Caco-2 (cell line): ENCODE measurements around the gene LENG8. TPM values are rescaled to one million over a fixed set of nuclear protein-coding genes. Genes with fewer than 3 reads are reported as not detected.

Experiments used
- BruUV-seq: library from RNA; stranded (reverse); fragments of 400-500 nt; replicated peaks from 2 replicates; lab custom pipeline; 2021; lab: Mats Ljungman, UMichigan
- CTCF ChIA-PET: fragments of 300-600 bp; sonication (Branson Sonifier 250); formaldehyde crosslinking; loops from one replicate; lab custom pipeline; 2022; ENCODE audit warnings: antibody characterized with exemption; lab: Charles Lee
- POLR2A ChIA-PET: fragments of 300-600 bp; sonication (Branson Sonifier 250); formaldehyde crosslinking; loops from one replicate; lab custom pipeline; 2022; ENCODE audit warnings: antibody characterized with exemption; lab: Charles Lee
- DNase-seq, 2 experiments: peaks; one replicate each; pipeline versions ENCODE4 v3.0.0 to v3.0.0-alpha.2; 2020 to 2022
- H3K27me3 ChIP-seq: replicated peaks from 2 replicates; pipeline ENCODE4 v1.6.0; 2011; ENCODE audit warnings: low read length; ENCODE audit not compliant: control insufficient read depth, insufficient read depth
- H3K36me3 ChIP-seq: 2 replicates; pipeline ENCODE4 v1.5.1; 2011; ENCODE audit warnings: low read length; ENCODE audit not compliant: control insufficient read depth, insufficient read depth
- H3K4me1 ChIP-seq: fragments of 250-450 bp; sonication (Bioruptor Pico); 2 replicates; pipeline ENCODE4 v1.5.1; 2020; ENCODE audit warnings: mild to moderate bottlenecking
- H3K4me3 ChIP-seq: 2 replicates; pipeline ENCODE4 v1.5.1; 2011; ENCODE audit warnings: low read depth, mild to moderate bottlenecking, control low read depth, low read length
- H3K9me3 ChIP-seq: fragments of 250-450 bp; sonication (Bioruptor Pico); 2 replicates; pipeline ENCODE4 v1.5.1; 2020; ENCODE audit warnings: mild to moderate bottlenecking, moderate library complexity
- H3K27ac Mint-ChIP-seq: one replicate; pipeline ENCODE4 v1.8.0; 2022; ENCODE audit warnings: mixed read lengths; ENCODE audit not compliant: unreplicated experiment
- H3K27me3 Mint-ChIP-seq: one replicate; pipeline ENCODE4 v1.8.0; 2022; ENCODE audit warnings: mixed read lengths; ENCODE audit not compliant: insufficient read depth, unreplicated experiment
- H3K36me3 Mint-ChIP-seq: one replicate; pipeline ENCODE4 v1.8.0; 2022; ENCODE audit warnings: mild to moderate bottlenecking, mixed read lengths; ENCODE audit not compliant: insufficient read depth, unreplicated experiment
- H3K4me1 Mint-ChIP-seq: one replicate; pipeline ENCODE4 v1.8.0; 2022; ENCODE audit warnings: low read depth, mixed read lengths; ENCODE audit not compliant: unreplicated experiment
- H3K4me3 Mint-ChIP-seq: one replicate; pipeline ENCODE4 v1.8.0; 2022; ENCODE audit warnings: mild to moderate bottlenecking, moderate library complexity, mixed read lengths; ENCODE audit not compliant: unreplicated experiment
- H3K9me3 Mint-ChIP-seq: one replicate; pipeline ENCODE4 v1.8.0; 2022; ENCODE audit warnings: mixed read lengths; ENCODE audit not compliant: unreplicated experiment
- intact Hi-C: fragments of 100-400 bp; cut with micrococcal nuclease; formaldehyde crosslinking; loops from one replicate; pipeline ENCODE4 v1.10.0; 2022; ENCODE audit not compliant: unreplicated experiment
- total RNA-seq: library from RNA; stranded (reverse); gene quantifications from 2 replicates; pipeline ENCODE4 v1.2.3, GENCODE V29; 2022
- TF ChIP-seq, protein P1 (sequence below), 2 experiments: fragments of 200-600 bp in 1 of 2; IDR thresholded peaks; 1 replicate in 1 of 2; 2 replicates in 1 of 2; pipeline versions ENCODE4 v1.5.1 to v1.8.0; 2011 to 2022; ENCODE audit warnings: antibody characterized with exemption in 1 of 2, control low read depth in 1 of 2, inconsistent platforms in 1 of 2, low read depth in 1 of 2, low read length in 1 of 2, mild to moderate bottlenecking in 1 of 2, moderate library complexity in 1 of 2; ENCODE audit not compliant: insufficient read depth in 1 of 2, severe bottlenecking in 1 of 2, unreplicated experiment in 1 of 2

The LENG8 gene
- total RNA-seq, 1 experiment from 2014 or later, result 143 TPM

DNA sequence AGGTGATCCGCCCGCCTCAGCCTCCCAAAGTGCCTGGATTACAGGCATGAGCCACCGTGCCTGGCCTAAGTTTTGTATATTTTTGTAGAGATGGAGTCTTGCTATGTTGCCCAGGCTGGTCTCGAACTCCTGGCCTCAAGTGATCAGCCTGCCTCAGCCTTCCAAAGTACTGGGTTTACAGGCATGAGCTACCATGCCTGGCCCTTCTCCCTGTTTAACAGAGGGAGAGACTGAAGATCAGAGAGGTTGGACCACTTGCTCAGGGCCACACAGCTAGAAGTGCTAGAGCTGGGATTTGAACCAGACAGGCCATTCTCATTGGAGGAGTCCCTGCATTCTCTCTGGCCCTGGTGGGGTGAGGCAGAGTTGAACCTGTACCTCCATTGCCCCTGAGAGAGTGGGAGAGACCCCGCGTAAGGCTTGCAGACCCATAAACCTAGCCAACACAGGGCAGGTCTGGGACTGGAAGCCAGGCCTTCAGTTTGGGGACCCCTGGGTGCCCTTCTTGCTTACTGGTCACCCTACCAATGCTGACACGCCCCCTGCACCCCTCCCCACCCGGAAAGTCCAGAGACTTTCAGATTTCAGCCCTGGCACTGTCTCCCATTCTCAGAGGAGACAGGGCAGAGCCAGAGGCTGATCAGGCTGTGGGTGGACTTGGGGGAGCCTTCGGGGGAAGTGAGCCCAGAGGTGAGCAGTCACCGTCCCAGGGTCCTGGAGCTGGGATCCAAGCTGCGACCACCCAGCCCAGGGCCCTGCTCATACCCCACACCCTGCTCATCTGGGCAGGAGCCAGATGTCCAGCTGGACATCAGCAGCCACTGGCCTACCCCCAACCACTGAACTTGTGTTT, 20.4 kb upstream of the LENG8 start:
- H3K9me3 ChIP-seq, result no peaks in the 10 kb centered on the region
- TF ChIP-seq, protein P1, sequence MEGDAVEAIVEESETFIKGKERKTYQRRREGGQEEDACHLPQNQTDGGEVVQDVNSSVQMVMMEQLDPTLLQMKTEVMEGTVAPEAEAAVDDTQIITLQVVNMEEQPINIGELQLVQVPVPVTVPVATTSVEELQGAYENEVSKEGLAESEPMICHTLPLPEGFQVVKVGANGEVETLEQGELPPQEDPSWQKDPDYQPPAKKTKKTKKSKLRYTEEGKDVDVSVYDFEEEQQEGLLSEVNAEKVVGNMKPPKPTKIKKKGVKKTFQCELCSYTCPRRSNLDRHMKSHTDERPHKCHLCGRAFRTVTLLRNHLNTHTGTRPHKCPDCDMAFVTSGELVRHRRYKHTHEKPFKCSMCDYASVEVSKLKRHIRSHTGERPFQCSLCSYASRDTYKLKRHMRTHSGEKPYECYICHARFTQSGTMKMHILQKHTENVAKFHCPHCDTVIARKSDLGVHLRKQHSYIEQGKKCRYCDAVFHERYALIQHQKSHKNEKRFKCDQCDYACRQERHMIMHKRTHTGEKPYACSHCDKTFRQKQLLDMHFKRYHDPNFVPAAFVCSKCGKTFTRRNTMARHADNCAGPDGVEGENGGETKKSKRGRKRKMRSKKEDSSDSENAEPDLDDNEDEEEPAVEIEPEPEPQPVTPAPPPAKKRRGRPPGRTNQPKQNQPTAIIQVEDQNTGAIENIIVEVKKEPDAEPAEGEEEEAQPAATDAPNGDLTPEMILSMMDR (IDR thresholded peaks at IDR 0.05; ENCODE audit: insufficient read depth in 1 of 2, low read depth in 1 of 2, low read length in 1 of 2, severe bottlenecking in 1 of 2, unreplicated experiment in 1 of 2), result no peak
- no peaks in the 10 kb centered on the region for H3K9me3 Mint-ChIP-seq
- peaks cover 34% of the 10 kb centered on the region for H3K36me3 Mint-ChIP-seq
- no peaks in the 10 kb centered on the region for H3K36me3 ChIP-seq
- H3K4me3 ChIP-seq, result no peak overlapping the region
- H3K4me1 Mint-ChIP-seq, result peaks cover 9% of the 10 kb centered on the region
- peaks cover 9% of the 10 kb centered on the region for H3K27me3 Mint-ChIP-seq
- no peaks in the 10 kb centered on the region for H3K27me3 ChIP-seq
- no TSS peak for BruUV-seq
- CTCF ChIA-PET, result no interaction called here
- no peak overlapping the region for H3K4me3 Mint-ChIP-seq
- intact Hi-C loops, result no loop called here
- POLR2A ChIA-PET, result no interaction called here
- H3K27ac Mint-ChIP-seq, result peak overlapping the region; percentile 24
- no peak for DNase-seq
- no peaks in the 10 kb centered on the region; the same call in 1 of the 2 replicates for H3K4me1 ChIP-seq

DNA sequence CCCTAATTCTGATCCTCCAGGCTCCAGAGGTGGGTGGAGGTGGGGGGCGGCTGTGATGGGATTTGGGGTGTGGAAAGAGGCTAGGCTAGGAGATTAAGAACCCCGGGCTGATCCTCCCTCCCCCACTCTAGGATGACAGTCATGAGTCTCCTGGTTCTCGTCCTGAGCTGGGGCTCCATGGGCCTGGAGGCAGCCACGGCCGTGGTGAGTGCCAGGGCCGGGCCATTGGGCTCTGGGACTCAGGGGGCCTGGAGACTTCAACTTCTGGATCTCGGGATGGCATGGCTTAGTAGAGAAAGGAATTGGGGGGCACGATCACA, 19.9 kb upstream of the LENG8 start:
- no peaks in the 10 kb centered on the region; the same call in 1 of the 2 replicates for H3K4me1 ChIP-seq
- TF ChIP-seq, protein P1 (IDR thresholded peaks at IDR 0.05; ENCODE audit: insufficient read depth in 1 of 2, low read depth in 1 of 2, low read length in 1 of 2, severe bottlenecking in 1 of 2, unreplicated experiment in 1 of 2), result no peak
- no peaks in the 10 kb centered on the region for H3K27me3 ChIP-seq
- no peak overlapping the region for H3K4me3 Mint-ChIP-seq
- peak overlapping the region; percentile 24 for H3K27ac Mint-ChIP-seq
- POLR2A ChIA-PET, result no interaction called here
- H3K36me3 ChIP-seq, result no peaks in the 10 kb centered on the region
- DNase-seq, result no peak
- peaks cover 9% of the 10 kb centered on the region for H3K27me3 Mint-ChIP-seq
- CTCF ChIA-PET, result interaction anchor here (0.8 kb wide), 1 partner anchor 9 kb away, joined by 3 read pairs; no protein-coding TSS in a partner anchor
- no peaks in the 10 kb centered on the region for H3K9me3 ChIP-seq
- peaks cover 9% of the 10 kb centered on the region for H3K4me1 Mint-ChIP-seq
- no peaks in the 10 kb centered on the region for H3K9me3 Mint-ChIP-seq
- peaks cover 39% of the 10 kb centered on the region for H3K36me3 Mint-ChIP-seq
- intact Hi-C loops, result no loop called here
- no TSS peak for BruUV-seq
- no peak overlapping the region for H3K4me3 ChIP-seq

DNA sequence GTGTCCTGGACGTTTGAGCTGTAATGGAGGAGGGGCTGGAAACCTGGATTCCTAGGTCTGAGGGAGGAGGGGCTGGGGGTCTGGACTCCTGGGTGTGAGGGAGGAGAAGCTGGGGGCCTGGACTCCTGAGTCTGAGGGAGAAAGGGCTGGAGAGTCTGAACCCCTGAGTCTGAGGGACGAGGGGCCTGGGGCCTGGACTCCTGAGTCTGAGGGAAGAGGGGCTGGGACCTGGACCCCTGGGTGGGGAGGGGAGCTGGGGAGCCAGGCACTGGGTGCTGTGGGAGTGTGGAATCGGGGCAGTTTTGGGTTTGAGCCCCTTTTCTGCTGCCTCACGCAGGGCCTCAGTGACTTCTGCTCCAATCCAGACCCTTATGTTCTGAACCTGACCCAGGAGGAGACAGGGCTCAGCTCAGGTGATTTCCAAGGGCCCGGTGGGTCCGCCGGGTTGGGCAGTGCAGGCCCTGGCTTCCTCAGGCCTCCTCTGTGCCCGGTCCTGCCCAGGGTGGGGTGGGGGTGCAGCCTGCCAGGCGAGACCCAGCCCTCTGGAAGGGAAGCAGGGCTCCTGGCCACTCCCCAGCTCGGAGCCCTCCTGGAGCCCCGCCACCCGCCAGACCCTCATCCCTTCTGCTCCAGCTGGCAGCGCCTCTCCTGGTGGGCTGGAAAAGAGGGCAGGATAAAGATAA, 19.3 kb upstream of the LENG8 start:
- no TSS peak for BruUV-seq
- no peaks in the 10 kb centered on the region for H3K27me3 ChIP-seq
- intact Hi-C loops, result no loop called here
- peaks cover 9% of the 10 kb centered on the region for H3K4me1 Mint-ChIP-seq
- DNase-seq, result no peak
- H3K9me3 ChIP-seq, result no peaks in the 10 kb centered on the region
- no peak overlapping the region for H3K4me3 Mint-ChIP-seq
- POLR2A ChIA-PET, result no interaction called here
- H3K9me3 Mint-ChIP-seq, result no peaks in the 10 kb centered on the region
- peaks cover 9% of the 10 kb centered on the region for H3K27me3 Mint-ChIP-seq
- H3K4me3 ChIP-seq, result no peak overlapping the region
- TF ChIP-seq, protein P1 (IDR thresholded peaks at IDR 0.05; ENCODE audit: insufficient read depth in 1 of 2, low read depth in 1 of 2, low read length in 1 of 2, severe bottlenecking in 1 of 2, unreplicated experiment in 1 of 2), result no peak
- no peaks in the 10 kb centered on the region for H3K36me3 ChIP-seq
- no peaks in the 10 kb centered on the region; the same call in 1 of the 2 replicates for H3K4me1 ChIP-seq
- H3K27ac Mint-ChIP-seq, result peak overlapping the region; percentile 24
- CTCF ChIA-PET, result interaction anchor here (0.8 to 1.4 kb wide), 2 partner anchors 8 to 9 kb away, joined by 3 read pairs; no protein-coding TSS in a partner anchor
- peaks cover 43% of the 10 kb centered on the region for H3K36me3 Mint-ChIP-seq
